Activated naive CD4-positive, alpha-beta T cell treated with anti-CD3 and anti-CD28 coated beads, Interleukin-2, amount 50 U/mL, for 24 hours (primary cell): ENCODE measurements around the gene TSC22D2.

Experiments used
- H3K27ac Mint-ChIP-seq: one replicate; pipeline ENCODE4 v1.8.0; 2021; ENCODE audit warnings: mild to moderate bottlenecking, mixed read lengths
- H3K27me3 Mint-ChIP-seq: one replicate; pipeline ENCODE4 v1.8.0; 2021; ENCODE audit warnings: mixed read lengths
- H3K36me3 Mint-ChIP-seq: one replicate; pipeline ENCODE4 v1.8.0; 2021; ENCODE audit warnings: mixed read lengths
- H3K4me1 Mint-ChIP-seq: one replicate; pipeline ENCODE4 v1.8.0; 2021; ENCODE audit warnings: mixed read lengths
- H3K4me3 Mint-ChIP-seq: one replicate; pipeline ENCODE4 v1.8.0; 2021; ENCODE audit warnings: mild to moderate bottlenecking, mixed read lengths
- H3K9me3 Mint-ChIP-seq: one replicate; pipeline ENCODE4 v1.8.0; 2021; ENCODE audit warnings: mixed read lengths

The TSC22D2 gene

GRCh38 chr3:150377601-150378300 lies 30.3 kb upstream of the TSC22D2 start:
- Mint-ChIP-seq H3K27ac (no peak overlapping the region), H3K4me1 (peaks cover 8% of the 10 kb centered on the region), H3K36me3 (no peaks in the 10 kb centered on the region), H3K27me3 (no peaks in the 10 kb centered on the region), H3K9me3 (no peaks in the 10 kb centered on the region), H3K4me3 (no peak overlapping the region)

- no peaks in the 10 kb centered on the region for H3K27me3 Mint-ChIP-seq
- H3K27ac Mint-ChIP-seq = no peak overlapping the region
- no peaks in the 10 kb centered on the region for H3K9me3 Mint-ChIP-seq
- peaks cover 8% of the 10 kb centered on the region for H3K4me1 Mint-ChIP-seq
- H3K4me3 Mint-ChIP-seq = no peak overlapping the region
- no peaks in the 10 kb centered on the region for H3K36me3 Mint-ChIP-seq
Observed at GRCh38 chr3:150378301-150378748, 29.8 kb upstream of the TSC22D2 start.

GRCh38 chr3:150379469-150379868 lies 28.6 kb upstream of the TSC22D2 start:
- no peak overlapping the region for H3K4me3 Mint-ChIP-seq
- peaks cover 9% of the 10 kb centered on the region for H3K4me1 Mint-ChIP-seq
- no peaks in the 10 kb centered on the region for H3K9me3 Mint-ChIP-seq
- H3K36me3 Mint-ChIP-seq = no peaks in the 10 kb centered on the region
- H3K27me3 Mint-ChIP-seq = no peaks in the 10 kb centered on the region
- no peak overlapping the region for H3K27ac Mint-ChIP-seq

GRCh38 chr3:150384296-150385212 lies 23.5 kb upstream of the TSC22D2 start:
- Mint-ChIP-seq H3K4me3 (peak overlapping the region; percentile 75), H3K4me1 (peaks cover 24% of the 10 kb centered on the region), H3K27me3 (no peaks in the 10 kb centered on the region)

GRCh38 chr3:150385296-150386242 lies 22.5 kb upstream of the TSC22D2 start:
- Mint-ChIP-seq H3K4me1 (peaks cover 31% of the 10 kb centered on the region), H3K27ac (peak overlapping the region; percentile 80), H3K36me3 (no peaks in the 10 kb centered on the region), H3K9me3 (no peaks in the 10 kb centered on the region), H3K27me3 (no peaks in the 10 kb centered on the region), H3K4me3 (peak overlapping the region; percentile 75)

More at GRCh38 chr3:150384296-150385212, 23.5 kb upstream of the TSC22D2 start:
- peak overlapping the region; percentile 56 for H3K27ac Mint-ChIP-seq
- no peaks in the 10 kb centered on the region for H3K9me3 Mint-ChIP-seq
- no peaks in the 10 kb centered on the region for H3K36me3 Mint-ChIP-seq

GRCh38 chr3:150388498-150389418 lies 19.3 kb upstream of the TSC22D2 start:
- Mint-ChIP-seq H3K4me1 (peaks cover 23% of the 10 kb centered on the region), H3K27me3 (no peaks in the 10 kb centered on the region), H3K27ac (no peak overlapping the region), H3K36me3 (peaks cover 5% of the 10 kb centered on the region), H3K4me3 (no peak overlapping the region), H3K9me3 (no peaks in the 10 kb centered on the region)

GRCh38 chr3:150390087-150390486 lies 18.0 kb upstream of the TSC22D2 start:
- H3K36me3 Mint-ChIP-seq = peaks cover 5% of the 10 kb centered on the region
- no peak overlapping the region for H3K4me3 Mint-ChIP-seq
- no peaks in the 10 kb centered on the region for H3K9me3 Mint-ChIP-seq
- H3K27me3 Mint-ChIP-seq = no peaks in the 10 kb centered on the region
- H3K4me1 Mint-ChIP-seq = peaks cover 16% of the 10 kb centered on the region
- H3K27ac Mint-ChIP-seq = no peak overlapping the region

GRCh38 chr3:150391161-150391560 lies 16.9 kb upstream of the TSC22D2 start:
- H3K27ac Mint-ChIP-seq = no peak overlapping the region
- peaks cover 5% of the 10 kb centered on the region for H3K36me3 Mint-ChIP-seq
- H3K9me3 Mint-ChIP-seq = no peaks in the 10 kb centered on the region
- H3K27me3 Mint-ChIP-seq = no peaks in the 10 kb centered on the region
- peaks cover 8% of the 10 kb centered on the region for H3K4me1 Mint-ChIP-seq
- no peak overlapping the region for H3K4me3 Mint-ChIP-seq

GRCh38 chr3:150393745-150394144 lies 14.4 kb upstream of the TSC22D2 start:
- Mint-ChIP-seq H3K4me1 (peaks cover 8% of the 10 kb centered on the region), H3K36me3 (peaks cover 5% of the 10 kb centered on the region), H3K4me3 (no peak overlapping the region), H3K27me3 (peaks cover 1% of the 10 kb centered on the region), H3K9me3 (no peaks in the 10 kb centered on the region), H3K27ac (no peak overlapping the region)

GRCh38 chr3:150394606-150395005 lies 13.5 kb upstream of the TSC22D2 start:
- peaks cover 5% of the 10 kb centered on the region for H3K36me3 Mint-ChIP-seq
- H3K4me3 Mint-ChIP-seq = no peak overlapping the region
- H3K4me1 Mint-ChIP-seq = peaks cover 8% of the 10 kb centered on the region
- H3K9me3 Mint-ChIP-seq = no peaks in the 10 kb centered on the region
- H3K27me3 Mint-ChIP-seq = peaks cover 1% of the 10 kb centered on the region
- no peak overlapping the region for H3K27ac Mint-ChIP-seq

GRCh38 chr3:150396491-150396890 lies 11.6 kb upstream of the TSC22D2 start:
- Mint-ChIP-seq H3K36me3 (peaks cover 5% of the 10 kb centered on the region), H3K9me3 (no peaks in the 10 kb centered on the region), H3K27me3 (peaks cover 1% of the 10 kb centered on the region), H3K4me3 (no peak overlapping the region), H3K4me1 (no peaks in the 10 kb centered on the region), H3K27ac (no peak overlapping the region)

GRCh38 chr3:150396956-150397550 lies 11.0 kb upstream of the TSC22D2 start:
- no peak overlapping the region for H3K4me3 Mint-ChIP-seq
- peaks cover 4% of the 10 kb centered on the region for H3K36me3 Mint-ChIP-seq
- H3K27me3 Mint-ChIP-seq = peaks cover 1% of the 10 kb centered on the region
- H3K4me1 Mint-ChIP-seq = no peaks in the 10 kb centered on the region
- no peak overlapping the region for H3K27ac Mint-ChIP-seq
- no peaks in the 10 kb centered on the region for H3K9me3 Mint-ChIP-seq

GRCh38 chr3:150399060-150399459 lies 9.0 kb upstream of the TSC22D2 start:
- Mint-ChIP-seq H3K4me1 (no peaks in the 10 kb centered on the region), H3K9me3 (no peaks in the 10 kb centered on the region), H3K4me3 (no peak overlapping the region), H3K36me3 (no peaks in the 10 kb centered on the region), H3K27ac (no peak overlapping the region), H3K27me3 (peaks cover 1% of the 10 kb centered on the region)

- Mint-ChIP-seq H3K9me3 (no peaks in the 10 kb centered on the region), H3K4me1 (no peaks in the 10 kb centered on the region), H3K36me3 (no peaks in the 10 kb centered on the region), H3K27ac (no peak overlapping the region), H3K27me3 (peaks cover 1% of the 10 kb centered on the region), H3K4me3 (no peak overlapping the region)
Observed at GRCh38 chr3:150401285-150401684, 6.8 kb upstream of the TSC22D2 start.
